ENCODE data around the gene POU3F3. TPM values are rescaled to one million over a fixed set of nuclear protein-coding genes. Genes with fewer than 3 reads are reported as not detected.

POU3F3 gene
- total RNA-seq, 3 donors from 2014 or later (not counting 1 experiment from before 2014, with no cell fraction given): not detected

DNA sequence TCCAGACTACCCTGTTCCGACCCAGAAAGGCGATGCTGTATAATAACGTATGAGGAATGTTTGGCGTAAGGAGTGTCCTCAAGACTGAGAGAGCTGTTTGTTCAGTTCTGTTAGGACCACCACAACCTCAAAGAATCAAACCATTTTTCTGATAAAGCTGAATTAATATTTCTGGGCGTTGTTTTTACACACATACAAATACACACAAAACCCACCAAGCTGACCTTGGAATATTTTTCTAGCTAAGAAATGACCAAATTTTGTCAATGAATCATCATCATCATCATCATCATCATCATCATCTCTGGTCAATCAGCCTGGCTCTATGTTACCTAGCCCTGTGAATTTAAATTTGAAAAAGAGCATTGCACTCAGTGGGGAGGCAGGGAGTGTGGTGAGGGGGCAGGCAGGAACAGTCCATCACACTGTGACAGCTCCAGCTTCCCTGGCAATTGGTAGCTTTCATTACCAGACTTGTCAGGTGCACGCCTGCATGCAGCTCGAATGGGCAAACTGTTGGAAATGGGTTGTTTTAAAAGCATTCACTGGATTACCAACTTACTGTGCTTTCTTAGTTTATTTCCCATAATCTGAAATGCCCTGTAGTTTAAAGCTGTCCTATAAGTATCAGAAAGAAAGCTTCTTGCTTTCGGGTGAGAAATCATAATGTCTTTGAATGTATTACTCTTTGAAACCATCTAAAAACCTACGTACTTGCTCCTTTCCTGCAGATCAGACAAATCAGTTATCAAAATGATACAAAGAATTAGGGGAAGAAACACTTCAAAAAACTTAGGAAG is 6.9 kb upstream of the POU3F3 start:
- intact Hi-C loops (cut with micrococcal nuclease): loop anchor here (5.0 kb wide), 1 partner anchor 1685 kb away; no protein-coding TSS in a partner anchor
- Histone ChIP-seq H3K4me1 (ENCODE audit: control insufficient read depth, insufficient read depth, low read length) (peaks cover 20% of the 10 kb centered on the region), H3K27me3 (ENCODE audit: control insufficient read depth, insufficient read depth, low read length) (peaks cover 71% of the 10 kb centered on the region), H3K4me3 (ENCODE audit: low read length) (no peak overlapping the region), H3K27ac (ENCODE audit: low read length) (no peak overlapping the region), H3K9me3 (ENCODE audit: control insufficient read depth, insufficient read depth, low read length) (no peaks in the 10 kb centered on the region), H3K36me3 (ENCODE audit: control insufficient read depth, insufficient read depth, low read length) (no peaks in the 10 kb centered on the region)
- peaks cover 76 to 84% of the 10 kb centered on the region in 2 donors for H3K27me3 Mint-ChIP-seq (ENCODE audit: low read depth in 2 of 2)
- DNase-seq (no peak), ATAC-seq (no peak)
- TF ChIP-seq, protein P1, sequence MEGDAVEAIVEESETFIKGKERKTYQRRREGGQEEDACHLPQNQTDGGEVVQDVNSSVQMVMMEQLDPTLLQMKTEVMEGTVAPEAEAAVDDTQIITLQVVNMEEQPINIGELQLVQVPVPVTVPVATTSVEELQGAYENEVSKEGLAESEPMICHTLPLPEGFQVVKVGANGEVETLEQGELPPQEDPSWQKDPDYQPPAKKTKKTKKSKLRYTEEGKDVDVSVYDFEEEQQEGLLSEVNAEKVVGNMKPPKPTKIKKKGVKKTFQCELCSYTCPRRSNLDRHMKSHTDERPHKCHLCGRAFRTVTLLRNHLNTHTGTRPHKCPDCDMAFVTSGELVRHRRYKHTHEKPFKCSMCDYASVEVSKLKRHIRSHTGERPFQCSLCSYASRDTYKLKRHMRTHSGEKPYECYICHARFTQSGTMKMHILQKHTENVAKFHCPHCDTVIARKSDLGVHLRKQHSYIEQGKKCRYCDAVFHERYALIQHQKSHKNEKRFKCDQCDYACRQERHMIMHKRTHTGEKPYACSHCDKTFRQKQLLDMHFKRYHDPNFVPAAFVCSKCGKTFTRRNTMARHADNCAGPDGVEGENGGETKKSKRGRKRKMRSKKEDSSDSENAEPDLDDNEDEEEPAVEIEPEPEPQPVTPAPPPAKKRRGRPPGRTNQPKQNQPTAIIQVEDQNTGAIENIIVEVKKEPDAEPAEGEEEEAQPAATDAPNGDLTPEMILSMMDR (IDR thresholded peaks at IDR 0.05): no peak
- H3K27ac Mint-ChIP-seq: no peak overlapping the region
- peaks cover 18 to 25% of the 10 kb centered on the region in 2 donors for H3K4me1 Mint-ChIP-seq
- H3K4me3 Mint-ChIP-seq: no peak overlapping the region
- H3K36me3 Mint-ChIP-seq: peaks cover 7% of the 10 kb centered on the region
- no peaks in the 10 kb centered on the region for H3K9me3 Mint-ChIP-seq
- 39% methylated on average over 5 of the region's 9 CpGs for WGBS (ENCODE audit: insufficient coverage)

DNA sequence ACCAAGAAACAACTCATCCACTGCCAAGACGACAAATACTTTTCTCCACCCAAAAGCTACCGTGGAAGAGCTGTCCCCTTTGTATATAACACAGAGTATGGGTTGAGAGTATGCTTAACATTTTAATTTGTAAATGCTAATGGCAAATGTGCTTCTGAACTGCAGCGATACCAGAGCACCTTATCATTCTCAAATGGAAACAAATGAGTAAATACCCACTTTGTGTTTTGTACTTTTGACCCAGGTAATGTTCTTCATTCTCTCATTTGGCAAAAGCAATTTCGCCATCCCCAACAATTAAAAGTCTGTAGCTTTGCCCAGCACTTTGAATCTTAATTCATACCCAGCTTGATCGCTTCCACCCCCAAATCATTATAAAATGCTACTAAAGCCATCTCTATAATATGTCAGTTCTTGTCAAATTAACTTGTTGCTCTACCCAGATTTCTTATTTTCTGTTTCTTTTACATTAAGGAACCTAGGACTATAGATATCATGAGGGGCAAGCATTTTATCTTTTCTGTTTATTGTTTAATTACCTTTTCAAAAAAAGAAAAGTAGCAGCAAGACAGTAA is 6.2 kb upstream of the POU3F3 start:
- H3K27ac ChIP-seq (ENCODE audit: low read length): no peak overlapping the region
- peaks cover 23 to 28% of the 10 kb centered on the region in 2 donors for H3K4me1 Mint-ChIP-seq
- TF ChIP-seq, protein P1 (IDR thresholded peaks at IDR 0.05): no peak
- H3K9me3 ChIP-seq (ENCODE audit: control insufficient read depth, insufficient read depth, low read length): no peaks in the 10 kb centered on the region
- 29% methylated on average over 3 of the region's 5 CpGs for WGBS (ENCODE audit: insufficient coverage)
- peaks cover 21% of the 10 kb centered on the region for H3K4me1 ChIP-seq (ENCODE audit: control insufficient read depth, insufficient read depth, low read length)
- H3K27ac Mint-ChIP-seq: no peak overlapping the region
- peaks cover 76 to 83% of the 10 kb centered on the region in 2 donors for H3K27me3 Mint-ChIP-seq (ENCODE audit: low read depth in 2 of 2)
- ATAC-seq (no peak), DNase-seq (no peak)
- H3K27me3 ChIP-seq (ENCODE audit: control insufficient read depth, insufficient read depth, low read length): peaks cover 67% of the 10 kb centered on the region
- H3K4me3 ChIP-seq (ENCODE audit: low read length): no peak overlapping the region
- peaks cover 7% of the 10 kb centered on the region for H3K36me3 Mint-ChIP-seq
- intact Hi-C loops (cut with micrococcal nuclease): loop anchor here (5.0 kb wide), 1 partner anchor 1685 kb away; no protein-coding TSS in a partner anchor
- H3K9me3 Mint-ChIP-seq: no peaks in the 10 kb centered on the region
- no peaks in the 10 kb centered on the region for H3K36me3 ChIP-seq (ENCODE audit: control insufficient read depth, insufficient read depth, low read length)
- no peak overlapping the region for H3K4me3 Mint-ChIP-seq

DNA sequence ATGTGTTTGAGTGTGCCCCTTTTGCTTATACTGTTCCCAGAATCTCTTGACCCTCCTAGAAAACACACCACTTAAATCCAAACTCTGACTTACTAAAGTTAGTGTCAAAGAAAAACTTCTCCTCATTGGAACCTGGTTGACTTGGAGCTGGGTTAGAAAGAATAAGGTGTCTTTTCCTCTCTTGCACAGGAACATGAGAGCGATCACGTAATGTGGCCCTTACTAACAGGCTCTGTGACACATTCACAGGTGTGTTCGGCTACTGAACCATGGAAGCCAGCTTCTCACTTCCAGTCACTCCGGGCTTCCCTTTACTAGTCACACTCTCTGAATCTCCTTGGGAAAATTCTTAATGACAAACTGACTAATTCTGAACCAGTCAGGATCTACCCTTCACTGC is 5.4 kb upstream of the POU3F3 start:
- ATAC-seq: no peak
- Mint-ChIP-seq H3K4me3 (no peak overlapping the region), H3K27ac (no peak overlapping the region), H3K36me3 (peaks cover 7% of the 10 kb centered on the region), H3K4me1 (peaks cover 32 to 35% of the 10 kb centered on the region in 2 donors), H3K27me3 (ENCODE audit: low read depth in 2 of 2) (peaks cover 83 to 84% of the 10 kb centered on the region in 2 donors), H3K9me3 (no peaks in the 10 kb centered on the region)
- H3K4me3 ChIP-seq (ENCODE audit: low read length): no peak overlapping the region
- DNase-seq: no peak
- H3K9me3 ChIP-seq (ENCODE audit: control insufficient read depth, insufficient read depth, low read length): no peaks in the 10 kb centered on the region
- H3K36me3 ChIP-seq (ENCODE audit: control insufficient read depth, insufficient read depth, low read length): no peaks in the 10 kb centered on the region
- H3K27me3 ChIP-seq (ENCODE audit: control insufficient read depth, insufficient read depth, low read length): peaks cover 72% of the 10 kb centered on the region
- TF ChIP-seq, protein P1 (IDR thresholded peaks at IDR 0.05): no peak
- intact Hi-C loops (cut with micrococcal nuclease): loop anchor here (5.0 kb wide), 1 partner anchor 1686 kb away; no protein-coding TSS in a partner anchor
- H3K27ac ChIP-seq (ENCODE audit: low read length): no peak overlapping the region
- 13% methylated on average over 4 of the region's 4 CpGs for WGBS (ENCODE audit: insufficient coverage)
- H3K4me1 ChIP-seq (ENCODE audit: control insufficient read depth, insufficient read depth, low read length): peaks cover 25% of the 10 kb centered on the region

All from natural killer cell (primary cell).